ENCODE results near the gene HPDL. TPM values are rescaled to one million over a fixed set of nuclear protein-coding genes. Genes with fewer than 3 reads are reported as not detected.

The HPDL gene
- total and polyA plus RNA-seq, 11 donors: 0.15 to 0.46 (median 0.32) TPM; not detected in 4

DNA sequence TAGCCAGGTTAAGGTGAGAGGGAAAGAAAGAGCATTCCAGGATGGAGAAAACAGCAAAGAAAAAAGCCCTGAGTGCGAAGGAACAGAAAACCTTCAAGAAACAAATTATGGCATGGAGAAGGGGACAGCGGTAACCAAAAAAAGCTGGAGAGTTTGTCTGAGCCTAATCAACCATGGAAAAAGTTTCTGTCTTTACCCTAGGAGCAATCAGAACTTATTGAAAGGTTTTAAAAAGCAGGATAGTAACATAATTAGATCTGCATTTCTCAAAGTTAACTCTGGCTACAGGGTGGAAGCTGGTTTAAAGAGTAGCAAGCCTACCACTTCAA is 26.1 kb upstream of the HPDL start:
- 52 to 70% (median 59%) methylated on average over 2 of the region's 2 CpGs for WGBS, 4 donors
- Histone ChIP-seq H3K4me3 (no peak overlapping the region), H3K4me1 (peaks cover 0 to 17% (median 14%) of the 10 kb centered on the region in 12 donors), H3K9me3 (no peaks in the 10 kb centered on the region), H3K36me3 (no peaks in the 10 kb centered on the region), H3K27ac (no peak overlapping the region), H3K27me3 (no peaks in the 10 kb centered on the region)
- TF ChIP-seq, protein P1, sequence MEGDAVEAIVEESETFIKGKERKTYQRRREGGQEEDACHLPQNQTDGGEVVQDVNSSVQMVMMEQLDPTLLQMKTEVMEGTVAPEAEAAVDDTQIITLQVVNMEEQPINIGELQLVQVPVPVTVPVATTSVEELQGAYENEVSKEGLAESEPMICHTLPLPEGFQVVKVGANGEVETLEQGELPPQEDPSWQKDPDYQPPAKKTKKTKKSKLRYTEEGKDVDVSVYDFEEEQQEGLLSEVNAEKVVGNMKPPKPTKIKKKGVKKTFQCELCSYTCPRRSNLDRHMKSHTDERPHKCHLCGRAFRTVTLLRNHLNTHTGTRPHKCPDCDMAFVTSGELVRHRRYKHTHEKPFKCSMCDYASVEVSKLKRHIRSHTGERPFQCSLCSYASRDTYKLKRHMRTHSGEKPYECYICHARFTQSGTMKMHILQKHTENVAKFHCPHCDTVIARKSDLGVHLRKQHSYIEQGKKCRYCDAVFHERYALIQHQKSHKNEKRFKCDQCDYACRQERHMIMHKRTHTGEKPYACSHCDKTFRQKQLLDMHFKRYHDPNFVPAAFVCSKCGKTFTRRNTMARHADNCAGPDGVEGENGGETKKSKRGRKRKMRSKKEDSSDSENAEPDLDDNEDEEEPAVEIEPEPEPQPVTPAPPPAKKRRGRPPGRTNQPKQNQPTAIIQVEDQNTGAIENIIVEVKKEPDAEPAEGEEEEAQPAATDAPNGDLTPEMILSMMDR (IDR thresholded peaks at IDR 0.05): no peak
- TF ChIP-seq POLR2A (IDR thresholded peaks at IDR 0.05): no peak
- no peak for DNase-seq
- no peak for ATAC-seq
- intact Hi-C loops (cut with DNase I): loop anchor here (1.0 to 10.0 kb wide), 16 partner anchors 37 to 568 kb away; partner anchors contain the start of genes BEST4 (in 4 of the 10), BTBD19 (in 1 of the 10), DYNLT4 (in 1 of the 10) and PLK3 (in 1 of the 10)

DNA sequence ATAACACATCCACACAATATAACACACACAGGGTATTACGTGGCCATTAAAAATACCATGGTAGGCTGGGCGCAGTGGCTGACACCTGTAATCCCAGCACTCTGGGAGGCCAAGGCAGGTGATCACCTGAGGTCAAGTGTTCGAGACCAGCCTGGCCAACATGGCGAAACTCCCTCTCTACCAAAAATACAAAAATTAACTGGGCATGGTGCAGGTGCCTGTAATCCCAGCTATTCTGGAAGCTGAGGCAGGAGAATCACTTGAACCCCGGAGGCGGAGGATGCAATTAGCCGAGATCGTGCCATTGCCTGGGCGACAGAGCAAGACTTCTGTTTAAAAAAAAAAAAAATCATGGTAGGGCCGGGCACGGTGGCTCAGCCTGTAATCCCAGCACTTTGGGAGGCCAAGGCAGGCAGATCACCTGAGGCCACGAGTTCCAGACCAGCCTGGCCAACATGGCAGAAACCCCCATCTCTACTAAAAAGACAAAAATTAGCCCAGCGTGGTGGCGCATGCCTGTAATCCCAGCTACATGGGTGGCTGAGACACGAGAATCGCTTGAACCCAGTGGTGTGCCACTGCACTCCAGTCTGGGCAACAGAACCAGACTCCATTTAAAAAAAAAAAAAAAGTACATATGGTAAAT is 24.1 kb upstream of the HPDL start:
- Histone ChIP-seq H3K27ac (peak overlapping the region in 10 of 12 donors; percentile 83 to 98 (median 88)), H3K27me3 (no peaks in the 10 kb centered on the region), H3K4me1 (peaks cover 0 to 17% (median 14%) of the 10 kb centered on the region in 12 donors), H3K36me3 (no peaks in the 10 kb centered on the region), H3K9me3 (no peaks in the 10 kb centered on the region), H3K4me3 (peak overlapping the region in 11 of 12 donors; percentile 47 to 89 (median 71))
- ATAC-seq: no peak
- intact Hi-C loops (cut with DNase I): loop anchor here in 8 of 10 donors (1.0 to 10.0 kb wide), 13 partner anchors 35 to 570 kb away; partner anchors contain the start of genes BEST4 (in 4 of the 8), TESK2 (in 4 of the 8), MUTYH (in 3 of the 8) and TOE1 (in 3 of the 8)
- peak in 1 of 5 donors; percentile 27 for DNase-seq
- WGBS, 4 donors: 84 to 91% (median 89%) methylated on average over 16 of the region's 16 CpGs
- no peak for TF ChIP-seq POLR2A (IDR thresholded peaks at IDR 0.05)
- TF ChIP-seq, protein P1 (IDR thresholded peaks at IDR 0.05): no peak

DNA sequence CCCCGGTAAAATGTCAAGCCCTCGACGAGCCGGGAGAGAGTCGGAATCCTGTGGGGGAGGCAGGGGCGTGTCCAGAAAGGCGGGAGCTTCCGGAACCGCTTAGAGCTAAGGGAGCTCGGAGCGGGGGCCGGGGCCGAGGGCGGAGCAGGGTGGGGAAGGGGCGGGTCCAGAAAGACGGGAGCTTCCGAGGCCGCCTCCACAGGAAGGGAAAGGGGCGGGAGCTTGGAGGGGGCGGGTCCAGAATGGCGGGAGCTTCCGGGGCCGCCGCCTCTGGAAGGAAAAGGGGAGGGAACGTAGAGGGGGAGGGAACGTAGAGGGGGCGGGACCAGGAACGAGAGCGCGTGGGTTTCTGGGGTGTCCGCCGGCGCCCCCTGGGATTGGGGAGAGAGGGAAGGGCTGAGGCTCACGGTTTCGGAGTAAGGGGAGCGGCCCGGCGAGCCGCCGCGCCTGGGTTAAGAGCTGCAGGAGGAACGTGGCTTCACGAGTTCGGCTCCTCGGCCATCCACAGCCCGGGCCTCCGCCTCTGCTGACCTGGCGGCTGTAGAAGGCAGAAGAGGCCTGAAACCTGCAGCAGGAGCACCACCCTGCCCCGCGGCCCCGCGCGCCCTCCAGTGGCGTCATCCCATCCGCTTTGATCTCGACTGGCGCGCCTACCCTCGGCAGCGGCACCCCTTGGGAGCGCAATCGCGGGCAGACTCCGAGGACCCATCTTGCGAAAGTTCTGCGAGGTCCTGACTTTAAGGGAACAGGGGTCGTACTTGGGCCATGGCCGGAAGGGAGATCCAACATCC is 23.0 kb upstream of the HPDL start:
- WGBS, 4 donors: 1 to 2% (median 1%) methylated on average over 45 to 68 of the region's 68 CpGs
- H3K4me1 ChIP-seq: peaks cover 0 to 17% (median 14%) of the 10 kb centered on the region in 12 donors

More for the DNA sequence above, 23.0 kb upstream of the HPDL start:
- intact Hi-C loops (cut with DNase I): loop anchor here in 8 of 10 donors (1.0 to 10.0 kb wide), 14 partner anchors 34 to 573 kb away; partner anchors contain the start of genes BEST4 (in 4 of the 8), TESK2 (in 4 of the 8), MUTYH (in 3 of the 8) and TOE1 (in 3 of the 8)
- Histone ChIP-seq H3K9me3 (no peaks in the 10 kb centered on the region), H3K4me3 (peak overlapping the region; percentile 57 to 89 (median 71)), H3K27ac (peak overlapping the region; percentile 76 to 98 (median 92)), H3K36me3 (no peaks in the 10 kb centered on the region), H3K27me3 (no peaks in the 10 kb centered on the region)
- ATAC-seq (peak; percentile 98), DNase-seq (peak; percentile 98 to 99 (median 99))
- TF ChIP-seq, protein P1 (IDR thresholded peaks at IDR 0.05): peak; percentile 48 to 80 (median 66)
- peak in 1 of 2 donors; percentile 49 for TF ChIP-seq POLR2A (IDR thresholded peaks at IDR 0.05)

Measured in heart left ventricle (tissue), 16 donors.